Tibial nerve (tissue), 4 donors: Measurements from ENCODE around the gene PC.

Experiments
- EP300 ChIP-seq, 2 donors: sonication (generic); formaldehyde crosslinking; IDR thresholded peaks; one replicate each; pipeline ENCODE4 v1.6.1; 2017; ENCODE audit warnings: antibody characterized with exemption in 2 of 2, mild to moderate bottlenecking in 1 of 2
- POLR2A ChIP-seq, 2 donors: fragments of 450-650 bp; IDR thresholded peaks; one replicate each; pipeline ENCODE4 v1.6.1; 2017; ENCODE audit warnings: antibody characterized with exemption in 2 of 2, mild to moderate bottlenecking in 2 of 2, moderate library complexity in 2 of 2
- TF ChIP-seq, protein P1 (sequence below), 5 experiments: fragments of 200-600 bp in 3 of 5; fragments of 450-650 bp in 2 of 5; sonication (generic) in 3 of 5; IDR thresholded peaks; one replicate each; pipeline ENCODE4 v1.5.1; 2016 to 2019; ENCODE audit warnings: antibody characterized with exemption in 5 of 5, mild to moderate bottlenecking in 3 of 5, moderate library complexity in 2 of 5

DNA sequence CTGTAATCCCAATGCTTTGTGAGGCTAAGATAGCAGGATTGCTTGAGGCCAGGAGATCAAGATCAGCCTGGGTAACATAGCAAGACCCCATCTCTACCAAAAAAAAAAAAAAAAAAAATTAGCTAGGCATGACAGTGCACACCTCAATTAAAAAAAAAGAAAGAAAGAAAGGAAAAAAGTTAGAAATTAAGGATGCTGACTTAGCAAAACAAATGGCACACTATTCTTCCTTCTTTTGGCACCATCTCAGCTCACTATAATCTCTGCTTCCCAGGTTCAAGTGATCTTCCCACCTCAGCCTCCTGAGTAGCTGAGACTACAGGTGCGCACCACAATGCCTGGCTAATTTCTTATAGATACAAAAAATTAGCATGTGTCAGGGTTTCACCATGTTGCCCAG lies 33.9 kb downstream of the PC start:
- TF ChIP-seq, protein P1, sequence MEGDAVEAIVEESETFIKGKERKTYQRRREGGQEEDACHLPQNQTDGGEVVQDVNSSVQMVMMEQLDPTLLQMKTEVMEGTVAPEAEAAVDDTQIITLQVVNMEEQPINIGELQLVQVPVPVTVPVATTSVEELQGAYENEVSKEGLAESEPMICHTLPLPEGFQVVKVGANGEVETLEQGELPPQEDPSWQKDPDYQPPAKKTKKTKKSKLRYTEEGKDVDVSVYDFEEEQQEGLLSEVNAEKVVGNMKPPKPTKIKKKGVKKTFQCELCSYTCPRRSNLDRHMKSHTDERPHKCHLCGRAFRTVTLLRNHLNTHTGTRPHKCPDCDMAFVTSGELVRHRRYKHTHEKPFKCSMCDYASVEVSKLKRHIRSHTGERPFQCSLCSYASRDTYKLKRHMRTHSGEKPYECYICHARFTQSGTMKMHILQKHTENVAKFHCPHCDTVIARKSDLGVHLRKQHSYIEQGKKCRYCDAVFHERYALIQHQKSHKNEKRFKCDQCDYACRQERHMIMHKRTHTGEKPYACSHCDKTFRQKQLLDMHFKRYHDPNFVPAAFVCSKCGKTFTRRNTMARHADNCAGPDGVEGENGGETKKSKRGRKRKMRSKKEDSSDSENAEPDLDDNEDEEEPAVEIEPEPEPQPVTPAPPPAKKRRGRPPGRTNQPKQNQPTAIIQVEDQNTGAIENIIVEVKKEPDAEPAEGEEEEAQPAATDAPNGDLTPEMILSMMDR (IDR thresholded peaks at IDR 0.05) = no peak
- no peak for TF ChIP-seq POLR2A (IDR thresholded peaks at IDR 0.05)
- TF ChIP-seq EP300 (IDR thresholded peaks at IDR 0.05) = no peak
